ENCODE results near the gene HPF1.

Gene HPF1

DNA sequence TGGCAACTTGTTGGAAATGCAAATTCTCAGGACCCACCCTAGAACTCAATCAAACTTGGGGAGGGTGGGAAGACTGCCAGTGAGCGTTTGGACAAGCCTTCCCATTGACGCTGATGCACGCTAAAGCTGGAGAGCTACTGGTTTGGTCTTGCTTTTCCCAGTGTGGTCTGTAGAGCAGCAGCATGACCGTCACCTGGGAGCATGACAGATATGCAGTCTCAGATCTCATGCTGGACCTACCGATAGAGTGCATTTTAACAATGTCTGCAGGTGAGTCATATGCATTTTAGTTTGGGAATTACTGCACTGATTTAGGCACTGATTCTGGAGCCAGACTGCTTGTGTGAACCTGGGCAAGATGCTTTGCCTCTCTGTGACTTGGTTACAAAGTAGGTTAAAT lies 27.2 kb downstream of the HPF1 start:
- no peak for DNase-seq

DNA sequence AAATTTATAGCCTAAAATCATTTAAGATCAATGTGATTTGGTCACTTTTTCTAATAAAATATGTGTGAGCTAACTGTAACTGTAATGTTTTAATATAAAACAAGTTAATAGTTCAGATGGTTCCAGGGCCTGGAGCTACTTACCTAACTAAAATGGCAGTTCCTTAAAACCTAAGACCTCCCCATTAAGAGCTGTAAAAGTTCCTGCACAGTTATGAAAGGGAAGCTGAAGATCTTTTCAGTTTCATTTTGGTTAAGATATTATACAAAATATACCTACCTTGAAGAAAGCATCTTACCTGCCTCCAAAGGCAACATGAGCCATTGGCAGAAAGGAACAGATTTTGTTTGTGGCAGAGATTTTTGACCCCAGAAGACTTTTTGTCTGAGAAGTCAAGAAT lies 30.1 kb downstream of the HPF1 start:
- no peak for DNase-seq

DNA sequence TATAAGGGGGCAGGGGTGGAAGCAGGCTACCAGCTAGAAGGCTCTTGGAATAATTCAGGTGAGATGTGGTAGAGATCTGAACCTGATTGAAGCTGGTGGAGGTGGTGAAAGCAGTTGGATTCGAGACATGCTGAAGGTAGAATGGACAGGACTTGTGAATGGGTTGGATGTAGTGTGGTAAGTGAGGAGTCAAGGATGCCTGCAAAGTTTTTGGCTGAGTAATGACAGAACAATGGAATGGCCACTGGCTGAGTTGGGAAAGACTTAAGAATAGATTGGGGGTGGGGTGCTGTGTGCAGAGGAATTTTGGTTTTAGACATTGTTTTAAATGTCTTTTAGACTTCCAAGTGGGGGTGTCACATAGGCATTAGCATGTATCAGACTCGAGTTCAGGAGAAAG lies 33.5 kb downstream of the HPF1 start:
- no peak for DNase-seq

DNA sequence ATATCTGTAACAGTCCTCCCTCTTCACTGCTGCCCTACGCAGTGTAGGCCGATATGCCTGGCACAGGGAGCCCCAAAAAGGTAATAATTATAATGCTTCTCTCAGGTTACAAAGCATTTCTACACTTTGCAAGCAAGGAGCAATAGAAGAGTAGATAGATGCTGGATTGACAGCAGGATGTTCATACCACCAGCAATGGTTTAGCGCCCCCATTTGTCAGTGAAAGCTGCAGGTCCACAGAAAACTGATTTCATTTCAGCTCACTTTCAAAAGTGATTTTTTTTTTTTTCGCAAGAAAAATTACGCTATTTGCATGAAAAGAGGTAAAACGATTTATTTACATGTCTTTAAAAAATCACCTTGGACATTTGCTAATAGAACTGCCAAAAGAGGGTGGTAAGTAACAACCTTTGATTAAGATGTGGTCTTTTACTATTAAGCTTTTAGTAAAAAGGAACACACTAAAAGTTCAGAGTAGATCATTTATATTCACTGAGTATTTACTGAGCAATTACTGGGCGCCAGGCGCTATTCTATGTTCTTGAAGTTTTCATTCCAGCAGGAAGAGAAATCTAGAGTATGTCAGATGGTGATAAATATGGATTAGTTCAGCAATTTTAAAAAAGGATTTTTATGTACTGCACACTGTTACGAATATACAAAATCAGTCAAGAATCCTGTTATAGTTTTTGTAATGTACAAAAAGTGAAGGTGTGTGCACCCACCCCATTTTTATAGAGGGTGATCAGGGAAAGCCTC lies 34.4 kb downstream of the HPF1 start:
- DNase-seq = no peak

DNA sequence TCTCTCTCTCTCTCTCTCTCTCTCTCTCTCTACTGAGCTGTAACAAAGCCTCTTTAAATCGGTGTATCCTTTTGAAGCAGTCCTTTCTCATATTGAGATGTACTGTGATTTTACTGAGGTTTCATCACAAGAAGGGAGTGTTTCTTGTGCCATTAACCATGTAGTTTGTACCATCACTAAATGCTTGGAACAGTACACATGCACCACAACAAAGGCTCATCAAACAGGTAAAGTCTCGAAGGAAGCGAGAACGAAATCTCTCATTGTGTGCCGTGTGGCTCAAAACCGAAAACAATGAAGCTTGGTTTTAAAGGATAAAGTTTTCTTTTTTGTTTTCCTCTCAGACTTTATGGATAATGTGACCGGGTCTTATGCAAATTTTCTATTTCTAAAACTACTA lies 37.2 kb downstream of the HPF1 start:
- no peak for DNase-seq

DNA sequence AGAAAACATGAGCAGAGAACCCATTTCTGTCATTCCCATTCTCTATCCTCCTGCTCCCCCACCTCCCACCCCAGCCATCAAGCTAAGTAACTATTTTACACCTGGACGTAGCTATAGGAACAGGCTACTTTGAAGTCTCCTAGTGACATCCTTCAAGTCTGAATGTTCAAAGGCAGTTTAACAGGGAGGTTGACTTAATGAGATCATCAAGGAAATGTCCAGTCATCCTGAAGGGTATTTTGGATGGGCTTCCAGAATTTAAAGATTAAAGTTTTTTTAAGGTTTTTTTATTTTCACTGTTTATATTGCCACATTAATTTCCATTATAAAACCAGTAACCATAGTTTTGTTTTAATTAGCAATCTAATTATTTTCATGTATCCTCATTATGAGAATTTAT lies 41.1 kb downstream of the HPF1 start:
- no peak for DNase-seq

DNA sequence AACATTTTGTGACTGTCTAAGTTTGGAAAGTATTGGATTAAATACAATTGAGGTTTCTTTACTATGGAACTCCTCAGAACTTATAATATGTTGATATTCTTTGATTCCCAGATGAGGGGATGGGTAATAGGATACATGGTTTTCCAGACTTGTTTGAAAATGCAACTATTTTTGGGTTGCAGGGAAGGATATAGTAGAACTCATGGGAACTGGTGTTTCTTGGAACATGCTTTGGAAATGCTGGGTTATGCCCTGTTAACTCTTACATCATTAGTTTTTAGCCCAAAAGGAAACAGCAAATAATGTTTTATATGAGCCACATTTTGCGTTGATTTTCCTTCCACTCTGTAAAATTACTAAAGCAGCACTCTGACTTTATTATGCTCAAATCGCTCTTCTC lies 41.9 kb downstream of the HPF1 start:
- DNase-seq = no peak

DNA sequence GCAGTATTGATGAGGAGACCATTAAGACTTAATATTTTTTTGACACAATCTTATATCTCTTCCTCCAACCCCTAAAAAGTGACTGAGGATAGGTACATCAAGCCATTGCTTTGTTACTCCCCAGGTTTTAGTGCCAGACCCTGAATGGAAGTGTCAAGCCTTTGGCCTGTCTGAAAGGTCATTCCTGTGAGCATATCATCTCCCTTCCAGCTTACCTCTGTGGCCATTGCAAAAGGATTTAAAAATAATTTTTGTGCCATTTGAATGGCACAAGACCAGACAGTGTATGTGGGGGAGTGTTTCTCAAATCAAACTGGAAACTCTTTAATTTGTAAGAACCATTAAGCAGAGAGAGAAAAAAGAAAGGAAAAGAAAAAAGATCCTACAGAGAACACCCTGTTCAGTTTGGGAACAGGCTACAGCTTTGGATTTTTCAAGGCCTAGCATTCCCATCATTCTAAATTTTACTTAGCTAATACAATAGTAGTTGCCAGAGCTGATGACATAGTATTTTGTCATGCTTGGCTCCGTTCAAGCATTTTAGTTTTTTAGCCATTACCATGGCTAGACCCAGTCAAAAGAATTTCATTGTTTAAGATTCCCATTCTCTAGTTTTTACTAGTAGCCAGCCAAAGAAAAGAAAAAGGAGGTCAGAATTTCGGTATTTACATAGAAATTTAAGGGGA lies 49.6 kb downstream of the HPF1 start:
- DNase-seq = no peak

DNA sequence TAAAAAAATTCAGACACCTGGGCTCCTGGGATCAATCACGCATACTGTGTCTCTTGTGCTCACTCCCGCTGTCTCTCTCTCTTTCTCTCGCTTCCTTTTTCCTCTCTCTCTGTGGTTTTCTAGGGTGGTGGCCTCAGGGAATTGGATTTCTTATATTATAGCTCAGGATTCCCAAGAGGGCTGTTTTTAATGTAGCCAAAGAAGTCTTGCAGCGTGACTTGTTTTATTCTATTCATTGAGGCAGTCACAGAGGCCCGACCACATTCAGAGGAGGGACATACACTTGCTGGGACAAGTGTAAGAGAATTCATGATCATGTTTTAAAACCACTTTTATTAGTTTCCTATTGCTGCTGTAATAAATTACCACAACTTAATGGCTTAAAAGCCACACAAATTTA lies 59.4 kb downstream of the HPF1 start:
- no peak for DNase-seq

DNA sequence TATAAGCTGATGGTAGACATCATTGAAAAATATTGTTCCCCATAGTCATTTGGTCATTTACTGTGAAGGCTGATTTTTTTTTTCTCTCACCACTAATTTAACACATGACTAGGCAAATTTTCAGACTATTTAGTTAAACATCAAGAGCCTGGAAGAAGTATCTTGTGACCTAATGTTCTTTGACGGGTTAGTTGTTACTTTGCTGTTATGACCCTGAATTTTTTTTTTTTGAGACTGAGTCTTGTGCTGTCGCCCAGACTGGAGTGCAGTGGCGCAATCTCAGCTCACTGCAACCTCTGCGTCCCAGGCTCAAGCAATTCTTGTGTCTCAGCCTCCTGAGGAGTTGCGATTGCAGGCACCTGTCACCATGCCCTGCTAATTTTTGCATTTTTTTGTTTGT lies 67.0 kb downstream of the HPF1 start:
- DNase-seq = no peak

DNA sequence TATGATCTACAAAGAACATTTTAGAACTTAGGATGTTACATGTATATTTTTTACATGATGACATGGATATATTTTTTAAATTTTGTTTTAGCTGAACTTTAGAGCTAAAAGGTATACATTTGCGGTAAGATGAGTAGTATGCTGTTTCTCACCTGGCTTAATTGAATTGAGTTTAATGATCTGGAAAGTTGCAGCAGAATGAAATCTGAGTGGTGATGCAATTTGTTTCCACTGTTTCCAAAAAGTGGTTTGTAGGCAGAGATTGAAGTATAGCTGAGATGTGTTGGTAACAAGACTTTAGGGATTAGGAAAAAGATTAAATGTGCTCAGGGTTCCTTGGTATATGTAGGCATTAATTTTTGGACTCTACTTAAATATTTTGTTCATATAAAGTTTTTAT lies 68.1 kb downstream of the HPF1 start:
- DNase-seq = no peak

DNA sequence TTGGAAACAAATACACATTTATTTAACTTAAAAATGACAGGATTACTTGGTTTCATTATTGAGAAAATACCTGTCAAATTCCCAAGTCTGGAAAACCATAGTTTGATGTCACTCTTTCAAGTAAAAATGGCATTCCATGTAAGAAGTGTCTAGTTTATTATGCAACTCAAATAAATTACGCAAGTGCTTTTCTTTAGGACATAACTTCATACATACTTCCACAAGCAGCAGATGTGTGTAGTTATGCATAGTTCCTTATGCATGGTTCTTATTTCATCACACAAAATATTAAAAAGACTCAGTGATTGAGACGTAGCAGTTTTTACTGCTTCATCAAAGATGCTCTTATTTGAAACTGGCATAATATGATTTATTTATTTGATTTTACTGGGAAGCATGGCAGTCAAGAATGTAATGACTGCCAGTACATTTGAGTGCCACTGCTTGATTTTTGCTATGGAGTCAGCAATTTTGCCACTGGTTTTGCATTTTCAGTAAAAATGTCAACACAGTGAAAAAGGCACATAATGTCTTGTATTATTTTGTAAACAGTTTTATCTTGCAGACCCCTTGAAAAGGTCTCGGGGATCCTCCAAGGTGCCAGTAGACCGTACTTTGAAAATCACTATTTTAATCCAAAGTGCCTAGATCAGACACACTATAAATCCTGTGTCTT lies 75.2 kb downstream of the HPF1 start:
- DNase-seq = no peak

All from activated T-cell treated with anti-CD3 and anti-CD28 coated beads, Interleukin-2, amount 50 U/mL, for 48 hours (primary cell).